HCT116 (cell line): ENCODE measurements around the gene LHX3. TPM values are rescaled to one million over a fixed set of nuclear protein-coding genes. Genes with fewer than 3 reads are reported as not detected.

ENCODE experiments used
- ATAC-seq: fragments of 200-7000 bp; cut with Tn5 transposase; 2 replicates; pipeline ENCODE4 v1.9.1; 2020; ENCODE audit warnings: mild to moderate bottlenecking, moderate library complexity
- BruUV-seq: library from RNA; stranded (reverse); fragments of 400-500 nt; replicated peaks from 2 replicates; lab custom pipeline; 2021; lab: Mats Ljungman, UMichigan
- CTCF ChIA-PET: fragments of 300-600 bp; sonication (Branson Sonifier 250); formaldehyde crosslinking; loops from one replicate; lab custom pipeline; 2021; ENCODE audit warnings: antibody characterized with exemption; lab: Charles Lee
- POLR2A ChIA-PET: fragments of 300-600, 350-600 bp; sonication (Branson Sonifier 250); formaldehyde crosslinking; loops from one replicate; lab custom pipeline; 2021; ENCODE audit warnings: antibody characterized with exemption; lab: Charles Lee
- RAD21 ChIA-PET, 2 experiments: fragments of 300-600 bp; sonication (Branson Sonifier 250); formaldehyde crosslinking; loops; one replicate each; lab custom pipeline; 2023; ENCODE audit warnings: low total read pairs in 2 of 2; ENCODE audit not compliant: uncharacterized antibody in 2 of 2, unreplicated experiment in 2 of 2, low non-redundant PET in 1 of 2; lab: Charles Lee
- DNase-seq: peaks from one replicate; pipeline ENCODE4 v3.0.0-alpha.2; 2010; ENCODE audit warnings: low read depth, low spot score
- H2AFZ ChIP-seq: fragments of 200-600 bp; shearing (Covaris generic), sonication (generic); 2 replicates; pipeline ENCODE4 v1.6.1; 2017; ENCODE audit warnings: low read depth, mixed run types, mixed read lengths, antibody characterized with exemption, low read length; ENCODE audit not compliant: poor library complexity, severe bottlenecking
- H3K27ac ChIP-seq: 2 replicates; pipeline ENCODE4 v1.5.1; 2012; ENCODE audit warnings: low read depth, low read length
- H3K27me3 ChIP-seq: fragments of 200-600 bp; sonication (generic); 2 replicates; pipeline ENCODE4 v1.6.1; 2016; ENCODE audit warnings: mixed run types, low read length, mixed read lengths; ENCODE audit not compliant: insufficient read depth
- H3K36me3 ChIP-seq, 2 experiments: fragments of 200-500 bp in 1 of 2; fragments of 200-600 bp in 1 of 2; sonication (Bioruptor generic) in 1 of 2; sonication (generic) in 1 of 2; 2 replicates each; pipeline versions ENCODE4 v1.5.1 to v1.6.1; 2014 to 2016; ENCODE audit warnings: low read length in 2 of 2, inconsistent platforms in 1 of 2, mixed read lengths in 1 of 2, mixed run types in 1 of 2; ENCODE audit not compliant: insufficient read depth in 2 of 2, control insufficient read depth in 1 of 2
- H3K4me1 ChIP-seq, 2 experiments: fragments of 200-600 bp in 1 of 2; sonication (generic) in 1 of 2; 2 replicates each; pipeline versions ENCODE4 v1.5.1 to v1.6.1; 2012 to 2017; ENCODE audit warnings: low read length in 2 of 2, inconsistent platforms in 1 of 2, mild to moderate bottlenecking in 1 of 2, mixed read lengths in 1 of 2, mixed run types in 1 of 2, moderate library complexity in 1 of 2; ENCODE audit not compliant: insufficient read depth in 2 of 2, control insufficient read depth in 1 of 2
- H3K4me2 ChIP-seq: fragments of 200-600 bp; sonication (generic); 2 replicates; pipeline ENCODE4 v1.6.1; 2017; ENCODE audit warnings: mixed run types, low read length, mixed read lengths
- H3K4me3 ChIP-seq, 2 experiments: fragments of 200-600 bp in 1 of 2; sonication (generic) in 1 of 2; replicated peaks in 1 of 2; 2 replicates each; pipeline ENCODE4 v1.5.1; 2011 to 2016; ENCODE audit warnings: low read length in 2 of 2, control low read depth in 1 of 2, low read depth in 1 of 2, mild to moderate bottlenecking in 1 of 2, mixed read lengths in 1 of 2, mixed run types in 1 of 2
- H3K79me2 ChIP-seq: fragments of 200-600 bp; sonication (generic); 2 replicates; pipeline ENCODE4 v1.6.1; 2017; ENCODE audit warnings: mild to moderate bottlenecking, mixed run types, low read length, moderate library complexity, mixed read lengths; ENCODE audit not compliant: insufficient read depth
- H3K9ac ChIP-seq: fragments of 200-600 bp; sonication (generic); 2 replicates; pipeline ENCODE4 v1.6.1; 2016; ENCODE audit warnings: low read length, mixed read lengths
- H3K9me2 ChIP-seq: fragments of 200-600 bp; sonication (generic), shearing (Covaris generic); 2 replicates; pipeline ENCODE4 v1.6.1; 2017; ENCODE audit warnings: mixed run types, mild to moderate bottlenecking, moderate library complexity; ENCODE audit not compliant: insufficient read depth
- H3K9me3 ChIP-seq, 2 experiments: fragments of 200-500 bp in 1 of 2; fragments of 200-600 bp in 1 of 2; sonication (Bioruptor generic) in 1 of 2; sonication (generic) in 1 of 2; 2 replicates each; pipeline ENCODE4 v1.6.1; 2014 to 2017; ENCODE audit warnings: low read length in 2 of 2, mixed read lengths in 2 of 2, inconsistent platforms in 1 of 2, low read depth in 1 of 2, mild to moderate bottlenecking in 1 of 2, mixed run types in 1 of 2, moderate library complexity in 1 of 2; ENCODE audit not compliant: control insufficient read depth in 1 of 2, insufficient read depth in 1 of 2
- H4K20me1 ChIP-seq: fragments of 200-600 bp; sonication (generic), shearing (Covaris generic); 2 replicates; pipeline ENCODE4 v1.6.1; 2017; ENCODE audit warnings: mixed run types, mild to moderate bottlenecking, moderate library complexity; ENCODE audit not compliant: insufficient read depth
- CBX3 ChIP-seq: IDR thresholded peaks from 2 replicates; pipeline ENCODE4 v1.6.1; 2012; ENCODE audit warnings: low read depth
- CEBPB ChIP-seq: IDR thresholded peaks from 2 replicates; pipeline ENCODE4 v1.6.1; 2012; ENCODE audit warnings: low read depth
- EGR1 ChIP-seq: IDR thresholded peaks from 2 replicates; pipeline ENCODE4 v1.6.1; 2012; ENCODE audit warnings: low read depth
- FOSL1 ChIP-seq: IDR thresholded peaks from 2 replicates; pipeline ENCODE4 v1.6.1; 2012; ENCODE audit warnings: low read depth
- JUND ChIP-seq: IDR thresholded peaks from 2 replicates; pipeline ENCODE4 v1.6.1; 2012
- POLR2A ChIP-seq: IDR thresholded peaks from 2 replicates; pipeline ENCODE4 v1.7.0; 2011; ENCODE audit warnings: borderline replicate concordance; ENCODE audit not compliant: insufficient read depth, insufficient read length; ENCODE audit errors: extremely low read depth
- POLR2AphosphoS5 ChIP-seq: IDR thresholded peaks from 2 replicates; pipeline ENCODE4 v1.6.1; 2011; ENCODE audit warnings: mild to moderate bottlenecking, low read depth, low read length, moderate library complexity
- RAD21 ChIP-seq: IDR thresholded peaks from 2 replicates; pipeline ENCODE4 v1.6.1; 2012; ENCODE audit warnings: low read depth, mild to moderate bottlenecking
- SP1 ChIP-seq: IDR thresholded peaks from 2 replicates; pipeline ENCODE4 v1.6.1; 2012; ENCODE audit warnings: low read depth
- SRF ChIP-seq: IDR thresholded peaks from 2 replicates; pipeline ENCODE4 v1.6.1; 2012; ENCODE audit warnings: low read depth
- TCF7L2 ChIP-seq: IDR thresholded peaks from 2 replicates; pipeline ENCODE4 v1.7.0; 2011; ENCODE audit warnings: borderline replicate concordance, inconsistent platforms; ENCODE audit not compliant: insufficient read depth, insufficient read length; ENCODE audit errors: extremely low read depth
- YY1 ChIP-seq: IDR thresholded peaks from 2 replicates; pipeline ENCODE4 v1.6.1; 2011; ENCODE audit warnings: low read length, low read depth, moderate library complexity, mild to moderate bottlenecking; ENCODE audit not compliant: insufficient replicate concordance; ENCODE audit errors: extremely low read depth
- ZFX ChIP-seq: fragments of 450-650 bp; IDR thresholded peaks from 2 replicates; pipeline ENCODE4 v1.6.1; 2017
- ZNF274 ChIP-seq: fragments of 200-500 bp; sonication (Bioruptor generic); IDR thresholded peaks from 2 replicates; pipeline ENCODE4 v1.6.1; 2014; ENCODE audit warnings: mild to moderate bottlenecking, low read depth, low read length, inconsistent platforms
- intact Hi-C: fragments of 100-400 bp; cut with micrococcal nuclease; formaldehyde crosslinking; loops from 2 replicates; pipeline ENCODE4 v1.10.0; 2022
- total RNA-seq: library from RNA; stranded (reverse); gene quantifications from one replicate; pipeline ENCODE4 v1.2.1, GENCODE V29; 2021; ENCODE audit not compliant: unreplicated experiment
- TF ChIP-seq, protein P1 (sequence below): IDR thresholded peaks from 2 replicates; pipeline ENCODE4 v1.6.1; 2012; ENCODE audit warnings: low read depth
- TF ChIP-seq, protein P2 (sequence below): IDR thresholded peaks from 2 replicates; pipeline ENCODE4 v1.6.1; 2011; ENCODE audit warnings: mild to moderate bottlenecking, low read length, moderate library complexity; ENCODE audit not compliant: insufficient replicate concordance; ENCODE audit errors: extremely low read depth
- TF ChIP-seq, protein P3 (sequence below), 3 experiments: fragments of 200-600 bp in 1 of 3; sonication (generic) in 1 of 3; IDR thresholded peaks in 2 of 3; conservative IDR thresholded peaks in 1 of 3; 2 replicates each; pipeline ENCODE4 v1.5.1; 2012 to 2017; ENCODE audit warnings: low read depth in 2 of 3, low read length in 2 of 3, antibody characterized with exemption in 1 of 3, borderline replicate concordance in 1 of 3, control low read depth in 1 of 3, mild to moderate bottlenecking in 1 of 3, mixed read lengths in 1 of 3, mixed run types in 1 of 3, moderate library complexity in 1 of 3; ENCODE audit not compliant: insufficient read depth in 1 of 3
- TF ChIP-seq, protein P4 (sequence below): IDR thresholded peaks from 2 replicates; pipeline ENCODE4 v1.6.1; 2012
- TF ChIP-seq, protein P5 (sequence below): IDR thresholded peaks from 2 replicates; pipeline ENCODE4 v1.6.1; 2012

LHX3 gene
- total RNA-seq, 1 experiment from 2014 or later: not detected

DNA sequence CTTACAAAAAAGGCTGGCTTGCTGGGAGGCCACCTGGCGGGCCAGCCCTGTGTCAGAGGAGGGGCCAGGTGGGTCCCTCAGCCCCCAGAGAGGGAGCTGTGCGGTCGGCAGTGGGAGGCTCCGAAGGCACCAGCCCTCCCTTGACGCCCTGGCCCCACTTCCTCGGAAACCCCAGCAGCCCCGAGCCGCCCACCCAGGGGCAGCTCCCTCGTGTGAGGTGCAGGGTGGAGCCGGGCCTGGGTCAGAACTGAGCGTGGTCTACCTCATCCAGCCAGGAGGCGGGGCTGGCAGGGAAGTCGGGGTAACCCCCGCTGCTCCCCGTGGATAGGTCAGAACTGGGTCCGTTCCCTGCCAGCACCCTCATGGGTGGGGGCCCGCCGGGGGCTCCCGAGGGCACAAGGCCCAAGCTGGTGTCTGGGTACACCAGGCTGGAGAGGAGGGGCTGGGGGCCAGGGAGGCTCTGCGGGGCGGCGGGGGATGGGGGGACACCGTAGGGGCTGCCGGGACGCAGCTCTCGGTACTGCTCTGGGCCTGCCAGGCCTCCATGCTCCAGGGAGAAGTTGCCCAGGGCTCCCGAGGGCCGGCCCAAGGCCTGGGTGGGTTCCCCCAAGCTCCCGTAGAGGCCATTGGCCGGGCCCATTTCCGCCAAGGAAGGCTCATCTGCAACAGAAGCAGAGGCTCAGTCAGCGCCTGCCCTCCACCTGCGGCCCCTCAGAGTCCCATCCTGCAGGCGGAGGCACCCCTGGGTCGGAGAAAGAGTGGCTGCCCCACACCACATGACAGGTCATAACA, 7.6 kb downstream of the LHX3 start:
- Histone ChIP-seq H4K20me1 (no peaks in the 10 kb centered on the region), H3K4me2 (no peak overlapping the region), H3K27ac (no peak overlapping the region), H3K36me3 (no peaks in the 10 kb centered on the region), H3K9me2 (no peaks in the 10 kb centered on the region), H3K9ac (no peak overlapping the region), H3K79me2 (no peaks in the 10 kb centered on the region), H2AFZ (no peak overlapping the region), H3K9me3 (no peaks in the 10 kb centered on the region), H3K27me3 (no peaks in the 10 kb centered on the region), H3K4me3 (no peak overlapping the region), H3K4me1 (peaks cover 5 to 13% of the 10 kb centered on the region in 2 experiments; a peak in 2 of 4 replicates)
- no peak for TF ChIP-seq CEBPB
- no peak for TF ChIP-seq CBX3
- no peak for TF ChIP-seq YY1
- TF ChIP-seq POLR2A: no peak
- TF ChIP-seq, protein P1, sequence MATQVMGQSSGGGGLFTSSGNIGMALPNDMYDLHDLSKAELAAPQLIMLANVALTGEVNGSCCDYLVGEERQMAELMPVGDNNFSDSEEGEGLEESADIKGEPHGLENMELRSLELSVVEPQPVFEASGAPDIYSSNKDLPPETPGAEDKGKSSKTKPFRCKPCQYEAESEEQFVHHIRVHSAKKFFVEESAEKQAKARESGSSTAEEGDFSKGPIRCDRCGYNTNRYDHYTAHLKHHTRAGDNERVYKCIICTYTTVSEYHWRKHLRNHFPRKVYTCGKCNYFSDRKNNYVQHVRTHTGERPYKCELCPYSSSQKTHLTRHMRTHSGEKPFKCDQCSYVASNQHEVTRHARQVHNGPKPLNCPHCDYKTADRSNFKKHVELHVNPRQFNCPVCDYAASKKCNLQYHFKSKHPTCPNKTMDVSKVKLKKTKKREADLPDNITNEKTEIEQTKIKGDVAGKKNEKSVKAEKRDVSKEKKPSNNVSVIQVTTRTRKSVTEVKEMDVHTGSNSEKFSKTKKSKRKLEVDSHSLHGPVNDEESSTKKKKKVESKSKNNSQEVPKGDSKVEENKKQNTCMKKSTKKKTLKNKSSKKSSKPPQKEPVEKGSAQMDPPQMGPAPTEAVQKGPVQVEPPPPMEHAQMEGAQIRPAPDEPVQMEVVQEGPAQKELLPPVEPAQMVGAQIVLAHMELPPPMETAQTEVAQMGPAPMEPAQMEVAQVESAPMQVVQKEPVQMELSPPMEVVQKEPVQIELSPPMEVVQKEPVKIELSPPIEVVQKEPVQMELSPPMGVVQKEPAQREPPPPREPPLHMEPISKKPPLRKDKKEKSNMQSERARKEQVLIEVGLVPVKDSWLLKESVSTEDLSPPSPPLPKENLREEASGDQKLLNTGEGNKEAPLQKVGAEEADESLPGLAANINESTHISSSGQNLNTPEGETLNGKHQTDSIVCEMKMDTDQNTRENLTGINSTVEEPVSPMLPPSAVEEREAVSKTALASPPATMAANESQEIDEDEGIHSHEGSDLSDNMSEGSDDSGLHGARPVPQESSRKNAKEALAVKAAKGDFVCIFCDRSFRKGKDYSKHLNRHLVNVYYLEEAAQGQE: no peak
- no peak for TF ChIP-seq TCF7L2
- TF ChIP-seq, protein P2, sequence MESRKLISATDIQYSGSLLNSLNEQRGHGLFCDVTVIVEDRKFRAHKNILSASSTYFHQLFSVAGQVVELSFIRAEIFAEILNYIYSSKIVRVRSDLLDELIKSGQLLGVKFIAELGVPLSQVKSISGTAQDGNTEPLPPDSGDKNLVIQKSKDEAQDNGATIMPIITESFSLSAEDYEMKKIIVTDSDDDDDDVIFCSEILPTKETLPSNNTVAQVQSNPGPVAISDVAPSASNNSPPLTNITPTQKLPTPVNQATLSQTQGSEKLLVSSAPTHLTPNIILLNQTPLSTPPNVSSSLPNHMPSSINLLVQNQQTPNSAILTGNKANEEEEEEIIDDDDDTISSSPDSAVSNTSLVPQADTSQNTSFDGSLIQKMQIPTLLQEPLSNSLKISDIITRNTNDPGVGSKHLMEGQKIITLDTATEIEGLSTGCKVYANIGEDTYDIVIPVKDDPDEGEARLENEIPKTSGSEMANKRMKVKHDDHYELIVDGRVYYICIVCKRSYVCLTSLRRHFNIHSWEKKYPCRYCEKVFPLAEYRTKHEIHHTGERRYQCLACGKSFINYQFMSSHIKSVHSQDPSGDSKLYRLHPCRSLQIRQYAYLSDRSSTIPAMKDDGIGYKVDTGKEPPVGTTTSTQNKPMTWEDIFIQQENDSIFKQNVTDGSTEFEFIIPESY: no peak
- TF ChIP-seq, protein P3, sequence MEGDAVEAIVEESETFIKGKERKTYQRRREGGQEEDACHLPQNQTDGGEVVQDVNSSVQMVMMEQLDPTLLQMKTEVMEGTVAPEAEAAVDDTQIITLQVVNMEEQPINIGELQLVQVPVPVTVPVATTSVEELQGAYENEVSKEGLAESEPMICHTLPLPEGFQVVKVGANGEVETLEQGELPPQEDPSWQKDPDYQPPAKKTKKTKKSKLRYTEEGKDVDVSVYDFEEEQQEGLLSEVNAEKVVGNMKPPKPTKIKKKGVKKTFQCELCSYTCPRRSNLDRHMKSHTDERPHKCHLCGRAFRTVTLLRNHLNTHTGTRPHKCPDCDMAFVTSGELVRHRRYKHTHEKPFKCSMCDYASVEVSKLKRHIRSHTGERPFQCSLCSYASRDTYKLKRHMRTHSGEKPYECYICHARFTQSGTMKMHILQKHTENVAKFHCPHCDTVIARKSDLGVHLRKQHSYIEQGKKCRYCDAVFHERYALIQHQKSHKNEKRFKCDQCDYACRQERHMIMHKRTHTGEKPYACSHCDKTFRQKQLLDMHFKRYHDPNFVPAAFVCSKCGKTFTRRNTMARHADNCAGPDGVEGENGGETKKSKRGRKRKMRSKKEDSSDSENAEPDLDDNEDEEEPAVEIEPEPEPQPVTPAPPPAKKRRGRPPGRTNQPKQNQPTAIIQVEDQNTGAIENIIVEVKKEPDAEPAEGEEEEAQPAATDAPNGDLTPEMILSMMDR (IDR thresholded peaks at IDR 0.05 in 2 of 3, conservative IDR thresholded peaks at IDR 0.05 in 1 of 3; ENCODE audit: borderline replicate concordance in 1 of 3, insufficient read depth in 1 of 3, low read depth in 2 of 3, low read length in 2 of 3): no peak
- TF ChIP-seq, protein P4, sequence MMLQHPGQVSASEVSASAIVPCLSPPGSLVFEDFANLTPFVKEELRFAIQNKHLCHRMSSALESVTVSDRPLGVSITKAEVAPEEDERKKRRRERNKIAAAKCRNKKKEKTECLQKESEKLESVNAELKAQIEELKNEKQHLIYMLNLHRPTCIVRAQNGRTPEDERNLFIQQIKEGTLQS: no peak
- no peak for TF ChIP-seq ZNF274
- no peak for TF ChIP-seq JUND
- no peak for TF ChIP-seq SRF
- no peak for TF ChIP-seq EGR1
- TF ChIP-seq POLR2AphosphoS5: no peak
- TF ChIP-seq RAD21: no peak
- no peak for TF ChIP-seq FOSL1
- no peak for TF ChIP-seq ZFX
- TF ChIP-seq SP1: no peak
- TF ChIP-seq, protein P5, sequence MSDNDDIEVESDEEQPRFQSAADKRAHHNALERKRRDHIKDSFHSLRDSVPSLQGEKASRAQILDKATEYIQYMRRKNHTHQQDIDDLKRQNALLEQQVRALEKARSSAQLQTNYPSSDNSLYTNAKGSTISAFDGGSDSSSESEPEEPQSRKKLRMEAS: no peak
- DNase-seq (no peak), ATAC-seq (peak; percentile 8; the same call in 1 of the 2 replicates)
- ChIA-PET RAD21 (no interaction called here), CTCF (no interaction called here), POLR2A (no interaction called here)
- BruUV-seq: no TSS peak
- intact Hi-C loops: no loop called here
